NK-92 treated with Interleukin-12 subunit alpha and Interleukin-12 subunit beta, amount 100 ng/mL, for 24 hours (cell line): ENCODE results near the gene ZNF660.
"Not testable (repeated sequence)": the region's sequence is repeated elsewhere in the genome, so short reads cannot be mapped to it uniquely, and the experiment has no call there.

Source experiments
- DNase-seq: peaks from one replicate; lab custom pipeline; 2025; lab: John Stamatoyannopoulos, UW

The ZNF660 gene

GRCh38 chr3:44584646-44585501 lies at the start of gene ZNF660:
TSS of gene ZNF660 (plus strand) at chr3:44584964. CDS start at chr3:44594194, 9,230 bp downstream.
- no peak for DNase-seq

- DNase-seq = no peak
Observed at GRCh38 chr3:44535364-44535763, 49.4 kb upstream of the ZNF660 start.

- not testable (repeated sequence) for DNase-seq
Observed at GRCh38 chr3:44544811-44545210, 40.0 kb upstream of the ZNF660 start.

- DNase-seq = no peak
Observed at GRCh38 chr3:44554626-44555592, 29.9 kb upstream of the ZNF660 start, which contains the start of gene ZKSCAN7. TSS of gene ZKSCAN7 (plus strand) at chr3:44555193. CDS start at chr3:44557048, 1,855 bp downstream.

GRCh38 chr3:44555723-44556122 lies 29.0 kb upstream of the ZNF660 start:
- no peak for DNase-seq

GRCh38 chr3:44557074-44557473 lies 27.7 kb upstream of the ZNF660 start:
- no peak for DNase-seq

GRCh38 chr3:44561076-44561475 lies 23.7 kb upstream of the ZNF660 start:
- DNase-seq = no peak

GRCh38 chr3:44562147-44562546 lies 22.6 kb upstream of the ZNF660 start:
- DNase-seq = no peak

GRCh38 chr3:44568561-44568960 lies 16.2 kb upstream of the ZNF660 start:
- no peak for DNase-seq

- DNase-seq = no peak
Observed at GRCh38 chr3:44571024-44571423, 13.7 kb upstream of the ZNF660 start.

- no peak for DNase-seq
Observed at GRCh38 chr3:44576613-44577012, 8.2 kb upstream of the ZNF660 start.

- DNase-seq = not testable (repeated sequence)
Observed at GRCh38 chr3:44577354-44577952, 7.3 kb upstream of the ZNF660 start.

GRCh38 chr3:44578316-44578715 lies 6.4 kb upstream of the ZNF660 start:
- DNase-seq = not testable (repeated sequence)

- not testable (repeated sequence) for DNase-seq
Observed at GRCh38 chr3:44578924-44579515, 5.7 kb upstream of the ZNF660 start.

- DNase-seq = not testable (repeated sequence)
Observed at GRCh38 chr3:44579749-44580148, 5.0 kb upstream of the ZNF660 start.

GRCh38 chr3:44580971-44581370 lies 3.8 kb upstream of the ZNF660 start:
- not testable (repeated sequence) for DNase-seq

- DNase-seq = no peak
Observed at GRCh38 chr3:44596621-44597020, 11.9 kb downstream of the ZNF660 start.

GRCh38 chr3:44601749-44602148 lies 17.0 kb downstream of the ZNF660 start:
- no peak for DNase-seq

- DNase-seq = no peak
Observed at GRCh38 chr3:44612678-44613077, 27.9 kb downstream of the ZNF660 start.

GRCh38 chr3:44624749-44625480 lies 40.2 kb downstream of the ZNF660 start, which contains the start of gene ZNF197:
TSS of gene ZNF197 (plus strand) at chr3:44625036. CDS start at chr3:44629155, 4,119 bp downstream.
- DNase-seq = peak; percentile 67

- DNase-seq = no peak
Observed at GRCh38 chr3:44628716-44629115, 44.0 kb downstream of the ZNF660 start.
